Type B pancreatic cell (in vitro differentiated cells): Measurements from ENCODE around the gene PSME4. TPM values are rescaled to one million over a fixed set of nuclear protein-coding genes. Genes with fewer than 3 reads are reported as not detected.
A peak's percentile ranks its signal among the peaks of the same experiment; 100 is the strongest.

Experiments
- DNase-seq: peaks from one replicate; pipeline ENCODE4 v3.0.0; 2021; ENCODE audit warnings: mixed read lengths; ENCODE audit not compliant: unreplicated experiment; ENCODE audit errors: extremely low spot score
- H3K27ac Mint-ChIP-seq: 2 replicates; pipeline ENCODE4 v1.8.0; 2021; ENCODE audit warnings: mild to moderate bottlenecking, mixed read lengths
- H3K27me3 Mint-ChIP-seq: 2 replicates; pipeline ENCODE4 v1.8.0; 2021; ENCODE audit warnings: mixed read lengths
- H3K36me3 Mint-ChIP-seq: 2 replicates; pipeline ENCODE4 v1.8.0; 2021; ENCODE audit warnings: mixed read lengths
- H3K4me1 Mint-ChIP-seq: one replicate; pipeline ENCODE4 v1.8.0; 2021; ENCODE audit warnings: mixed read lengths; ENCODE audit not compliant: unreplicated experiment
- H3K4me3 Mint-ChIP-seq: 2 replicates; pipeline ENCODE4 v1.8.0; 2021; ENCODE audit warnings: mild to moderate bottlenecking, mixed read lengths
- H3K9me3 Mint-ChIP-seq: 2 replicates; pipeline ENCODE4 v1.8.0; 2021; ENCODE audit warnings: mixed read lengths
- total RNA-seq: library from RNA; stranded (reverse); gene quantifications from 2 replicates; pipeline ENCODE4 v1.2.1, GENCODE V29; 2021; ENCODE audit warnings: low replicate concordance
- TF ChIP-seq, protein P1 (sequence below): fragments of 200-600 bp; sonication (generic); conservative IDR thresholded peaks from 2 replicates; pipeline ENCODE4 v1.5.0; 2021; ENCODE audit warnings: antibody characterized with exemption, mild to moderate bottlenecking

PSME4 gene
- total RNA-seq, 1 donor from 2014 or later = 65.6 TPM

GRCh38 chr2:53867169-53867568 is 103.6 kb downstream of the PSME4 start:
- H3K9me3 Mint-ChIP-seq = no peaks in the 10 kb centered on the region
- H3K4me3 Mint-ChIP-seq = no peak overlapping the region
- H3K27me3 Mint-ChIP-seq = no peaks in the 10 kb centered on the region
- H3K4me1 Mint-ChIP-seq = no peaks in the 10 kb centered on the region
- no peak overlapping the region for H3K27ac Mint-ChIP-seq
- H3K36me3 Mint-ChIP-seq = peaks cover 34% of the 10 kb centered on the region
- TF ChIP-seq, protein P1, sequence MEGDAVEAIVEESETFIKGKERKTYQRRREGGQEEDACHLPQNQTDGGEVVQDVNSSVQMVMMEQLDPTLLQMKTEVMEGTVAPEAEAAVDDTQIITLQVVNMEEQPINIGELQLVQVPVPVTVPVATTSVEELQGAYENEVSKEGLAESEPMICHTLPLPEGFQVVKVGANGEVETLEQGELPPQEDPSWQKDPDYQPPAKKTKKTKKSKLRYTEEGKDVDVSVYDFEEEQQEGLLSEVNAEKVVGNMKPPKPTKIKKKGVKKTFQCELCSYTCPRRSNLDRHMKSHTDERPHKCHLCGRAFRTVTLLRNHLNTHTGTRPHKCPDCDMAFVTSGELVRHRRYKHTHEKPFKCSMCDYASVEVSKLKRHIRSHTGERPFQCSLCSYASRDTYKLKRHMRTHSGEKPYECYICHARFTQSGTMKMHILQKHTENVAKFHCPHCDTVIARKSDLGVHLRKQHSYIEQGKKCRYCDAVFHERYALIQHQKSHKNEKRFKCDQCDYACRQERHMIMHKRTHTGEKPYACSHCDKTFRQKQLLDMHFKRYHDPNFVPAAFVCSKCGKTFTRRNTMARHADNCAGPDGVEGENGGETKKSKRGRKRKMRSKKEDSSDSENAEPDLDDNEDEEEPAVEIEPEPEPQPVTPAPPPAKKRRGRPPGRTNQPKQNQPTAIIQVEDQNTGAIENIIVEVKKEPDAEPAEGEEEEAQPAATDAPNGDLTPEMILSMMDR = no peak
- DNase-seq = no peak

GRCh38 chr2:53865962-53866361 is 104.8 kb downstream of the PSME4 start:
- Mint-ChIP-seq H3K36me3 (peaks cover 36% of the 10 kb centered on the region), H3K27ac (peak overlapping the region; percentile 73)

DNA sequence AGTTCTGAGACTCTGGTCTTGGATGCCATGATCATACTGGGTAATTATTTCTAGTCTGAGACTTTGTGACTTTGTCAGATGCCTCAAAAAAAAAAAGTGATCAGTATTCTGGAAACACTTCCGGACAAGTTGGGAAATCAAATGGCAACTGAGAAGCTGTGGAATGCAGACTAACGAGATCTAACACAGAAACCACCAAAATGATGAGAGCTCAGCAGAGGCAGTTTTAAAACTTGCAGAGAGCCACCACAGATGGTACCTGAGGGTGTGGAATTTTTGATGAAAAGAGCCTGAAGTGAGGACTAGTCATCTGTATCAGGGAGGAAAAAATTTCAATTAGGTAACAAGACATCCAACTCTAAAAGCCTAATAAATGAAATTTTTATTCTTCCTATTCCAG is 105.5 kb downstream of the PSME4 start:
- Mint-ChIP-seq H3K9me3 (no peaks in the 10 kb centered on the region), H3K27me3 (no peaks in the 10 kb centered on the region), H3K4me1 (no peaks in the 10 kb centered on the region), H3K27ac (peak overlapping the region; percentile 73), H3K4me3 (no peak overlapping the region), H3K36me3 (peaks cover 43% of the 10 kb centered on the region)
- no peak for DNase-seq
- TF ChIP-seq, protein P1 = no peak

More at GRCh38 chr2:53865962-53866361, 104.8 kb downstream of the PSME4 start:
- H3K4me3 Mint-ChIP-seq = no peak overlapping the region
- no peaks in the 10 kb centered on the region for H3K4me1 Mint-ChIP-seq
- DNase-seq = no peak
- TF ChIP-seq, protein P1 = no peak
- H3K27me3 Mint-ChIP-seq = no peaks in the 10 kb centered on the region
- H3K9me3 Mint-ChIP-seq = no peaks in the 10 kb centered on the region

DNA sequence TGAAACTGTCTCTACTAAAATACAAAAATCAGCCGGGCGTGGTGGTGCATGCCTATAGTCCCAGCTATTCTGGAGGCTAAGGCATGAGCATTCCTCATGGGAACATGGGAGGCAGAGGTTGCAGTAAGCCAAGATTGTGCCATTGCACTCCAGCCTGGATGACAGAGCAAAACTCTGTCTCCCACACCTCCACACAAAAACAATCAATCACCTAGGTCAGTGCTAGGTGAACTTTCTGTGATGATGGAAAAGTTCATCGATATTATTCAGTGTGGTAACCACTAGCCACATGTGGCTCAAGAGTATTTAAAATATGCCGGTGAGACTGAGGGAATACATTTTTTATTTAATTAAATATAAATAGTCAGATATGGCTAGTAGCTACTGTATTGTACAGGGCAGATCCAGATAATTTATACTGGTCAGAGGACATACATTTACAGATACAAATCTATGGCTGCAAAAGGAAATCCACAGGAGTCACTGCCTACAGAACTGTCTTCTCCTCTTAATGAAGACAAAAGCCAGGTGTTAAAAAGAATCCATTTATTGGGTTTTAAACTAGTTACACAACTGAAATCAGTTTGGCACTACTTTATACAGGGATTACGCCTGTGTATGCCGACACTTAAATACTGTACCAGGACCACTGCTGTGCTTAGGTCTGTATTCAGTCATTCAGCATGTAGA is 107.1 kb downstream of the PSME4 start:
- Mint-ChIP-seq H3K27me3 (no peaks in the 10 kb centered on the region), H3K9me3 (no peaks in the 10 kb centered on the region), H3K4me1 (no peaks in the 10 kb centered on the region), H3K36me3 (peaks cover 43% of the 10 kb centered on the region), H3K4me3 (no peak overlapping the region), H3K27ac (no peak overlapping the region)
- DNase-seq = no peak
- TF ChIP-seq, protein P1 = no peak

GRCh38 chr2:53861824-53862223 is 109.0 kb downstream of the PSME4 start:
- H3K27ac Mint-ChIP-seq = no peak overlapping the region
- H3K27me3 Mint-ChIP-seq = no peaks in the 10 kb centered on the region
- H3K4me3 Mint-ChIP-seq = no peak overlapping the region
- no peaks in the 10 kb centered on the region for H3K4me1 Mint-ChIP-seq
- DNase-seq = no peak
- TF ChIP-seq, protein P1 = no peak
- peaks cover 40% of the 10 kb centered on the region for H3K36me3 Mint-ChIP-seq
- no peaks in the 10 kb centered on the region for H3K9me3 Mint-ChIP-seq
